Mammary epithelial cell (primary cell): ENCODE data around the gene HSPA5.

Experiments
- EZH2 ChIP-seq: IDR thresholded peaks from 2 replicates; pipeline ENCODE4 v1.6.1; 2012; ENCODE audit warnings: low read length, inconsistent platforms, borderline replicate concordance
- TF ChIP-seq, protein P1 (sequence below), 2 donors: IDR thresholded peaks in 1 of 2; conservative IDR thresholded peaks in 1 of 2; 2 replicates each; pipeline ENCODE4 v1.5.1; 2011 to 2012; ENCODE audit warnings: inconsistent platforms in 2 of 2, low read length in 2 of 2, mild to moderate bottlenecking in 2 of 2, control low read depth in 1 of 2, low read depth in 1 of 2; ENCODE audit not compliant: insufficient read depth in 1 of 2; ENCODE audit errors: extremely low read depth in 1 of 2

DNA sequence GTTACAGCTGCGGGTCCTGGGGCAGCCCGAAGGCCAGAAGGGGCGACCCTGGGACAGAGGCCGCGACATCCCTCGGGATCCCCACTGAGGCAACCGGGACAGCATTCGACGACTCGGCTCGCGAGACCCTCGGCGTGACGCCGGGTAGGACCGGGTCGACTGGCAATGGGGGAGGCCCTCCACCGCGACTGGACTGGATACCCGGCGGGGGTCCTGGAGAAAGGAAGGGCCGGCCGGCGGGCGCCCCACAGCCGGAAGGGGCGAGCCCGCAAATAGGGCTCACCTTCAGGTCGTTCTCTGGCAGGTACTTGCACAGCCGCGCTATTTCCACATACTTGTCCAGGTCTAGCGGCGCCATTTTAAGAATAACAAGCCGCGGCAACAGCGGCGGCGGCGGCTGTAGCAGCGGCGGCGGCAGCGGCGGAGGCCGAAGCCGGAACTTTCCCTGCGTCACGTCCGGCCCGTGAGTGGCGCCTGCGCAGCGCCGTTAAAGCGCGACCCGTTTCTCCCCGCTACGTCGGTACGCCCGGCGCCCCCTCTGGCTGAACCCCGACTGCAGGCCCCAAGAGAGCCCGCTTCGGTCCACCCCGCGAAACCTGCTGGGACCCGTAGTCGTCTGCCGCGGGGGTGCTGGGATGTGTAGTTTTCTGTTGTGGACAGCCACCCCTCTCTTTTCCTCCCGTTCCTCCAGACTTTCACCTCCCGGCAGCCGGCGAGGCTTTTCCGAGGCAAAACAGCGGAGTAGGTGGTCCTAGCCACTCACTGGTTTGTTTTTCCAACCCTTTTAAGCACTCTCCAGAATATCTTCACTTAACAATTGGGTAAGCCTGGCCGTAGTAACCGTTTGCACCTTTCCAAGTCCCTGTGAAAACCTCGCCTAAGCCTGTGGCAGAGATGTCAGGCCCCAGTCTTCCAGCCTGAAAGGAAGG lies 51.5 kb downstream of the HSPA5 start, which contains the start of gene PPP6C:
- TF ChIP-seq, protein P1, sequence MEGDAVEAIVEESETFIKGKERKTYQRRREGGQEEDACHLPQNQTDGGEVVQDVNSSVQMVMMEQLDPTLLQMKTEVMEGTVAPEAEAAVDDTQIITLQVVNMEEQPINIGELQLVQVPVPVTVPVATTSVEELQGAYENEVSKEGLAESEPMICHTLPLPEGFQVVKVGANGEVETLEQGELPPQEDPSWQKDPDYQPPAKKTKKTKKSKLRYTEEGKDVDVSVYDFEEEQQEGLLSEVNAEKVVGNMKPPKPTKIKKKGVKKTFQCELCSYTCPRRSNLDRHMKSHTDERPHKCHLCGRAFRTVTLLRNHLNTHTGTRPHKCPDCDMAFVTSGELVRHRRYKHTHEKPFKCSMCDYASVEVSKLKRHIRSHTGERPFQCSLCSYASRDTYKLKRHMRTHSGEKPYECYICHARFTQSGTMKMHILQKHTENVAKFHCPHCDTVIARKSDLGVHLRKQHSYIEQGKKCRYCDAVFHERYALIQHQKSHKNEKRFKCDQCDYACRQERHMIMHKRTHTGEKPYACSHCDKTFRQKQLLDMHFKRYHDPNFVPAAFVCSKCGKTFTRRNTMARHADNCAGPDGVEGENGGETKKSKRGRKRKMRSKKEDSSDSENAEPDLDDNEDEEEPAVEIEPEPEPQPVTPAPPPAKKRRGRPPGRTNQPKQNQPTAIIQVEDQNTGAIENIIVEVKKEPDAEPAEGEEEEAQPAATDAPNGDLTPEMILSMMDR (conservative IDR thresholded peaks at IDR 0.05 in 1 of 2, IDR thresholded peaks at IDR 0.05 in 1 of 2; ENCODE audit: extremely low read depth in 1 of 2, insufficient read depth in 1 of 2, low read depth in 1 of 2, low read length in 2 of 2), result peak; percentile 36 to 78
- TF ChIP-seq EZH2, result no peak
